H1 (cell line): ENCODE results near the gene RELL1. TPM values are rescaled to one million over a fixed set of nuclear protein-coding genes. Genes with fewer than 3 reads are reported as not detected.

Source experiments
- ATF3 ChIP-seq: IDR thresholded peaks from 2 replicates; pipeline ENCODE4 v1.6.1; 2011; ENCODE audit warnings: low read depth, mild to moderate bottlenecking, low read length; ENCODE audit not compliant: insufficient read depth
- CTCF ChIP-seq, 3 experiments: IDR thresholded peaks; 1 replicate in 2 of 3; 2 replicates in 1 of 3; pipeline versions ENCODE4 v1.5.1 to v1.6.1; 2011; ENCODE audit warnings: low read length in 3 of 3, mild to moderate bottlenecking in 3 of 3, inconsistent platforms in 2 of 3, low read depth in 1 of 3, moderate library complexity in 1 of 3; ENCODE audit not compliant: insufficient read depth in 1 of 3; ENCODE audit errors: control extremely low read depth in 1 of 3
- E2F6 ChIP-seq: IDR thresholded peaks from 2 replicates; pipeline ENCODE4 v1.6.1; 2012; ENCODE audit warnings: inconsistent platforms
- EZH2 ChIP-seq: fragments of 200-600 bp; sonication (generic); IDR thresholded peaks from 2 replicates; pipeline ENCODE4 v1.7.1; 2012; ENCODE audit warnings: low read depth, mild to moderate bottlenecking, moderate library complexity, low read length, inconsistent platforms; ENCODE audit not compliant: severe bottlenecking
- FOSL1 ChIP-seq: IDR thresholded peaks from 2 replicates; pipeline ENCODE4 v1.6.1; 2011; ENCODE audit warnings: mild to moderate bottlenecking, low read depth, low read length, moderate library complexity; ENCODE audit not compliant: insufficient read depth
- HDAC2 ChIP-seq, 2 experiments: fragments of 300-600 bp in 1 of 2; sonication (generic) in 1 of 2; IDR thresholded peaks; 2 replicates each; pipeline ENCODE4 v1.6.1; 2011 to 2012; ENCODE audit warnings: low read depth in 2 of 2, low read length in 2 of 2, mild to moderate bottlenecking in 2 of 2, moderate library complexity in 2 of 2, borderline replicate concordance in 1 of 2, inconsistent platforms in 1 of 2
- JUN ChIP-seq: IDR thresholded peaks from 2 replicates; pipeline ENCODE4 v1.6.1; 2011; ENCODE audit warnings: low read depth, mild to moderate bottlenecking, improper control_type of control experiment, low read length
- MAFK ChIP-seq: IDR thresholded peaks from 2 replicates; pipeline ENCODE4 v1.6.1; 2012; ENCODE audit warnings: low read depth, mild to moderate bottlenecking, improper control_type of control experiment, low read length
- NRF1 ChIP-seq: IDR thresholded peaks from 2 replicates; pipeline ENCODE4 v1.6.1; 2011; ENCODE audit warnings: mild to moderate bottlenecking, low read depth, low read length, improper control_type of control experiment
- PHF8 ChIP-seq: fragments of 200-600 bp; sonication (generic); conservative IDR thresholded peaks from 2 replicates; pipeline ENCODE4 v1.7.1; 2012; ENCODE audit warnings: low read depth, mild to moderate bottlenecking, inconsistent platforms, low read length, moderate library complexity
- POU5F1 ChIP-seq: IDR thresholded peaks from 2 replicates; pipeline ENCODE4 v1.6.1; 2011; ENCODE audit warnings: low read depth, mild to moderate bottlenecking, low read length, moderate library complexity
- RBBP5 ChIP-seq: IDR thresholded peaks from 2 replicates; pipeline ENCODE4 v1.7.1; 2012; ENCODE audit warnings: low read depth, mild to moderate bottlenecking, inconsistent platforms, low read length, moderate library complexity, borderline replicate concordance
- RFX5 ChIP-seq: IDR thresholded peaks from 2 replicates; pipeline ENCODE4 v1.6.1; 2011; ENCODE audit warnings: low read depth, low read length, improper control_type of control experiment, borderline replicate concordance
- SAP30 ChIP-seq: fragments of 300-600 bp; sonication (generic); IDR thresholded peaks from 2 replicates; pipeline ENCODE4 v1.7.1; 2012; ENCODE audit warnings: low read length, moderate library complexity, mild to moderate bottlenecking, inconsistent platforms; ENCODE audit not compliant: insufficient read depth, insufficient replicate concordance
- SIN3A ChIP-seq, 2 experiments: IDR thresholded peaks in 1 of 2; conservative IDR thresholded peaks in 1 of 2; 2 replicates each; pipeline ENCODE4 v1.6.1; 2011 to 2012; ENCODE audit warnings: low read length in 2 of 2, improper control_type of control experiment in 1 of 2, low read depth in 1 of 2, mild to moderate bottlenecking in 1 of 2
- polyA plus RNA-seq, 7 experiments: library from polyadenylated mRNA; depleted of rRNA in 3 of 7; stranded (reverse) in 5 of 7; unstranded in 2 of 7; fragments of >200 nt in 5 of 7; fragments of 200-250 nt in 2 of 7; gene quantifications; 1 replicate in 5 of 7; 2 replicates in 1 of 7; 4 replicates in 1 of 7; pipeline versions ENCODE4 v1.2.1 to v1.2.3, GENCODE V29; 2011 to 2013; ENCODE audit warnings: missing spikeins in 2 of 7, mixed read lengths in 2 of 7
- total RNA-seq: library from RNA; stranded (reverse); fragmentation: NEBNext Ultra II Directional; extraction: Animal tissue kit (Norgen Biotek cat#: 25700); gene quantifications from 2 replicates; pipeline ENCODE4 v1.2.1, GENCODE V29; 2021

Gene RELL1
- total and polyA plus RNA-seq, 2 of the 8 experiments (the other 6 are each of a cell fraction or from before 2014, with no cell fraction given): 2.1 to 14.1 TPM

- TF ChIP-seq ATF3: no peak
- no peak for TF ChIP-seq RFX5
- no peak for TF ChIP-seq FOSL1
- TF ChIP-seq CTCF (IDR thresholded peaks at IDR 0.05; ENCODE audit: control extremely low read depth in 1 of 3, insufficient read depth in 1 of 3, low read depth in 1 of 3, low read length in 3 of 3): no peak
- TF ChIP-seq EZH2: no peak
- TF ChIP-seq SIN3A (conservative IDR thresholded peaks at IDR 0.05 in 1 of 2, IDR thresholded peaks at IDR 0.05 in 1 of 2; ENCODE audit: low read depth in 1 of 2, low read length in 2 of 2): no peak
- no peak for TF ChIP-seq SAP30
- TF ChIP-seq NRF1: no peak
- no peak for TF ChIP-seq POU5F1
- TF ChIP-seq JUN: no peak
- TF ChIP-seq PHF8: peak; percentile 84; the same call in 1 of the 2 replicates
- no peak for TF ChIP-seq RBBP5
- no peak; the same call in 1 of the 2 replicates for TF ChIP-seq E2F6
- no peak for TF ChIP-seq MAFK
- TF ChIP-seq HDAC2 (IDR thresholded peaks at IDR 0.05; ENCODE audit: borderline replicate concordance in 1 of 2, low read depth in 2 of 2, low read length in 2 of 2): no peak
- TF ChIP-seq, all 59 proteins: peak for 10
Observed at GRCh38 chr4:37685823-37686372, 278 bp downstream of the RELL1 start (continued).
